H1 (cell line): ENCODE measurements around the gene GATA5. TPM values are rescaled to one million over a fixed set of nuclear protein-coding genes. Genes with fewer than 3 reads are reported as not detected.

Experiments used
- CTCF ChIA-PET: fragments of 300-600 bp; sonication (Branson Sonifier 250); formaldehyde crosslinking; loops from one replicate; lab custom pipeline; 2021; ENCODE audit not compliant: partially characterized antibody; lab: Charles Lee
- POLR2A ChIA-PET: fragments of 300-600 bp; sonication (Branson Sonifier 250); formaldehyde crosslinking; loops from one replicate; lab custom pipeline; 2021; ENCODE audit warnings: inconsistent platforms; ENCODE audit not compliant: partially characterized antibody; lab: Charles Lee
- DNase-seq, 2 experiments: peaks; one replicate each; pipeline versions ENCODE4 v3.0.0 to v3.0.0-alpha.2; 2010 to 2022; ENCODE audit warnings: low spot score in 2 of 2, low read depth in 1 of 2, mixed read lengths in 1 of 2
- FAIRE-seq: peaks from 2 replicates; lab custom pipeline; 2011; peaks lifted over from hg19 to GRCh38; lab: Jason Lieb, UNC
- H2AFZ ChIP-seq: 2 replicates; pipeline ENCODE4 v1.8.1; 2012; ENCODE audit warnings: low read length, inconsistent platforms
- H2AK5ac ChIP-seq: 2 replicates; pipeline ENCODE4 v1.6.1; 2013; ENCODE audit warnings: low read depth, low read length
- H2BK120ac ChIP-seq: replicated peaks from 2 replicates; pipeline ENCODE3; 2013; ENCODE audit warnings: low read depth, low read length, inconsistent platforms
- H2BK12ac ChIP-seq: 2 replicates; pipeline ENCODE4 v1.6.1; 2013; ENCODE audit warnings: low read depth, low read length
- H2BK15ac ChIP-seq: 2 replicates; pipeline ENCODE4 v1.6.1; 2013; ENCODE audit warnings: low read length
- H2BK20ac ChIP-seq: 2 replicates; pipeline ENCODE4 v1.6.1; 2013; ENCODE audit warnings: low read length
- H2BK5ac ChIP-seq: 2 replicates; pipeline ENCODE4 v1.6.1; 2013; ENCODE audit warnings: low read depth, low read length
- H3K14ac ChIP-seq: 2 replicates; pipeline ENCODE4 v1.6.1; 2013; ENCODE audit warnings: inconsistent platforms; ENCODE audit not compliant: insufficient read length
- H3K18ac ChIP-seq: 2 replicates; pipeline ENCODE4 v1.6.1; 2013; ENCODE audit warnings: low read length; ENCODE audit errors: extremely low read depth
- H3K23ac ChIP-seq: 2 replicates; pipeline ENCODE4 v1.6.1; 2013; ENCODE audit warnings: inconsistent platforms; ENCODE audit not compliant: insufficient read length
- H3K23me2 ChIP-seq: 2 replicates; pipeline ENCODE4 v1.6.1; 2013; ENCODE audit warnings: low read depth, low read length
- H3K27ac ChIP-seq: 2 replicates; pipeline ENCODE4 v1.6.1; 2011; ENCODE audit warnings: low read depth, low read length, inconsistent platforms
- H3K27me3 ChIP-seq, 4 experiments: replicated peaks in 1 of 4; 1 replicate in 1 of 4; 2 replicates in 3 of 4; pipeline versions ENCODE4 v1.6.1 to v1.8.1; 2011 to 2013; ENCODE audit warnings: low read length in 3 of 4, mild to moderate bottlenecking in 3 of 4, inconsistent platforms in 2 of 4, mixed read lengths in 2 of 4, moderate library complexity in 1 of 4; ENCODE audit not compliant: control insufficient read depth in 3 of 4, insufficient read depth in 3 of 4; ENCODE audit errors: extremely low read depth in 1 of 4
- H3K36me3 ChIP-seq, 4 experiments: 2 replicates each; pipeline versions ENCODE4 v1.6.1 to v1.8.1; 2011 to 2013; ENCODE audit warnings: mild to moderate bottlenecking in 4 of 4, low read length in 3 of 4, moderate library complexity in 2 of 4, control low read depth in 1 of 4, inconsistent platforms in 1 of 4; ENCODE audit not compliant: insufficient read depth in 4 of 4, control insufficient read depth in 2 of 4
- H3K4ac ChIP-seq: replicated peaks from 2 replicates; pipeline ENCODE3; 2013; ENCODE audit warnings: low read length, low read depth, mixed read lengths, inconsistent platforms; ENCODE audit not compliant: insufficient read length
- H3K4me1 ChIP-seq, 4 experiments: replicated peaks in 1 of 4; 1 replicate in 1 of 4; 2 replicates in 3 of 4; pipeline versions ENCODE4 v1.6.1 to v1.8.1; 2011 to 2013; ENCODE audit warnings: low read length in 3 of 4, inconsistent platforms in 2 of 4, mixed read lengths in 1 of 4; ENCODE audit not compliant: insufficient read depth in 4 of 4, control insufficient read depth in 3 of 4
- H3K4me2 ChIP-seq, 2 experiments: 2 replicates each; pipeline versions ENCODE4 v1.6.1 to v1.8.1; 2011 to 2013; ENCODE audit warnings: low read depth in 2 of 2, low read length in 2 of 2, control low read depth in 1 of 2, inconsistent platforms in 1 of 2, mild to moderate bottlenecking in 1 of 2; ENCODE audit not compliant: insufficient read depth in 1 of 2
- H3K4me3 ChIP-seq, 4 experiments: fragments of 200-600, 300-600 bp in 1 of 4; sonication (generic), shearing (Covaris generic), sonication (Bioruptor Twin) in 1 of 4; 2 replicates each; pipeline versions ENCODE4 v1.5.1 to v1.8.1; 2011 to 2016; ENCODE audit warnings: low read length in 4 of 4, low read depth in 3 of 4, control low read depth in 2 of 4, inconsistent platforms in 2 of 4, mild to moderate bottlenecking in 2 of 4, mixed read lengths in 1 of 4, moderate library complexity in 1 of 4; ENCODE audit not compliant: insufficient read depth in 2 of 4; ENCODE audit errors: extremely low read depth in 1 of 4
- H3K56ac ChIP-seq: replicated peaks from 2 replicates; pipeline ENCODE3; 2013; ENCODE audit warnings: low read depth, mild to moderate bottlenecking, mixed read lengths, low read length, inconsistent platforms; ENCODE audit not compliant: insufficient read length
- H3K79me1 ChIP-seq: 2 replicates; pipeline ENCODE4 v1.6.1; 2013; ENCODE audit warnings: low read depth, low read length, control low read depth
- H3K79me2 ChIP-seq, 2 experiments: 2 replicates each; pipeline versions ENCODE4 v1.6.1 to v1.8.1; 2012 to 2013; ENCODE audit warnings: low read length in 2 of 2, mild to moderate bottlenecking in 2 of 2, inconsistent platforms in 1 of 2; ENCODE audit not compliant: insufficient read depth in 2 of 2, control insufficient read depth in 1 of 2
- H3K9ac ChIP-seq, 4 experiments: replicated peaks in 1 of 4; 1 replicate in 1 of 4; 2 replicates in 3 of 4; pipeline versions ENCODE4 v1.6.1 to v1.8.1; 2011 to 2013; ENCODE audit warnings: low read depth in 3 of 4, low read length in 3 of 4, control low read depth in 2 of 4, mild to moderate bottlenecking in 2 of 4, moderate library complexity in 2 of 4, inconsistent platforms in 1 of 4; ENCODE audit errors: extremely low read depth in 1 of 4
- H3K9me3 ChIP-seq, 2 experiments: 2 replicates each; pipeline versions ENCODE4 v1.6.1 to v1.8.1; 2012 to 2013; ENCODE audit warnings: mild to moderate bottlenecking in 2 of 2, moderate library complexity in 2 of 2, control low read depth in 1 of 2, inconsistent platforms in 1 of 2, low read depth in 1 of 2, low read length in 1 of 2, mixed read lengths in 1 of 2; ENCODE audit not compliant: insufficient read depth in 2 of 2
- H4K20me1 ChIP-seq, 2 experiments: replicated peaks in 1 of 2; 2 replicates each; pipeline versions ENCODE3 to v1.8.1; 2011 to 2013; ENCODE audit warnings: inconsistent platforms in 2 of 2, low read length in 2 of 2, mild to moderate bottlenecking in 1 of 2; ENCODE audit not compliant: insufficient read depth in 2 of 2, control insufficient read depth in 1 of 2
- H4K5ac ChIP-seq: 2 replicates; pipeline ENCODE4 v1.6.1; 2013; ENCODE audit warnings: low read length, low read depth, mixed read lengths, inconsistent platforms; ENCODE audit not compliant: insufficient read length
- H4K8ac ChIP-seq: 2 replicates; pipeline ENCODE4 v1.8.0; 2013; ENCODE audit warnings: mild to moderate bottlenecking, moderate library complexity, low read length, inconsistent platforms; ENCODE audit not compliant: insufficient read depth; ENCODE audit errors: extremely low read depth
- H4K91ac ChIP-seq: replicated peaks from 2 replicates; pipeline ENCODE3; 2013; ENCODE audit warnings: low read length, mixed read lengths, inconsistent platforms; ENCODE audit not compliant: insufficient read length
- CBX8 ChIP-seq: fragments of 300-800, 300-1000 bp; sonication (generic); IDR thresholded peaks from 2 replicates; pipeline ENCODE4 v1.7.1; 2016; ENCODE audit warnings: low read depth, low read length, borderline replicate concordance
- JUN ChIP-seq: IDR thresholded peaks from 2 replicates; pipeline ENCODE4 v1.6.1; 2011; ENCODE audit warnings: low read depth, mild to moderate bottlenecking, improper control_type of control experiment, low read length
- NANOG ChIP-seq: IDR thresholded peaks from 2 replicates; pipeline ENCODE4 v1.6.1; 2011; ENCODE audit warnings: low read length, low read depth, mild to moderate bottlenecking, inconsistent platforms; ENCODE audit not compliant: insufficient read depth, poor library complexity, severe bottlenecking
- PHF8 ChIP-seq: fragments of 200-600 bp; sonication (generic); conservative IDR thresholded peaks from 2 replicates; pipeline ENCODE4 v1.7.1; 2012; ENCODE audit warnings: low read depth, mild to moderate bottlenecking, inconsistent platforms, low read length, moderate library complexity
- POLR2AphosphoS5 ChIP-seq: IDR thresholded peaks from 2 replicates; pipeline ENCODE4 v1.6.1; 2011; ENCODE audit warnings: low read depth, low read length
- RBBP5 ChIP-seq: IDR thresholded peaks from 2 replicates; pipeline ENCODE4 v1.7.1; 2012; ENCODE audit warnings: low read depth, mild to moderate bottlenecking, inconsistent platforms, low read length, moderate library complexity, borderline replicate concordance
- RFX5 ChIP-seq: IDR thresholded peaks from 2 replicates; pipeline ENCODE4 v1.6.1; 2011; ENCODE audit warnings: low read depth, low read length, improper control_type of control experiment, borderline replicate concordance
- RXRA ChIP-seq: IDR thresholded peaks from 2 replicates; pipeline ENCODE4 v1.6.1; 2011; ENCODE audit warnings: low read depth, mild to moderate bottlenecking, low read length, moderate library complexity; ENCODE audit not compliant: insufficient read depth
- SIN3A ChIP-seq, 2 experiments: IDR thresholded peaks in 1 of 2; conservative IDR thresholded peaks in 1 of 2; 2 replicates each; pipeline ENCODE4 v1.6.1; 2011 to 2012; ENCODE audit warnings: low read length in 2 of 2, improper control_type of control experiment in 1 of 2, low read depth in 1 of 2, mild to moderate bottlenecking in 1 of 2
- SP2 ChIP-seq: IDR thresholded peaks from 2 replicates; pipeline ENCODE4 v1.6.1; 2012; ENCODE audit warnings: mild to moderate bottlenecking, low read length, inconsistent platforms
- TAF1 ChIP-seq: IDR thresholded peaks from 2 replicates; pipeline ENCODE4 v1.6.1; 2011; ENCODE audit warnings: mild to moderate bottlenecking, low read depth, low read length
- YY1 ChIP-seq: IDR thresholded peaks from 2 replicates; pipeline ENCODE4 v1.6.1; 2011; ENCODE audit warnings: low read depth, mild to moderate bottlenecking, low read length
- WGBS, 2 experiments: shearing (Covaris generic) in 1 of 2; methylation state at CpG; one replicate each; pipeline versions ENCODE4 v1.1.6 to v1.1.7; 2013 to 2015; ENCODE audit warnings: low lambda C conversion rate in 2 of 2, mixed read lengths in 2 of 2, inconsistent platforms in 1 of 2, low coverage in 1 of 2, missing lambda C conversion rate in 1 of 2; ENCODE audit not compliant: insufficient replicate concordance in 2 of 2, insufficient coverage in 1 of 2, insufficient read length in 1 of 2; ENCODE audit errors: extremely low coverage in 1 of 2, missing lambda C conversion rate in 1 of 2; 5-methylcytosine and 5-hydroxymethylcytosine counted together
- polyA plus RNA-seq, 7 experiments: library from polyadenylated mRNA; depleted of rRNA in 3 of 7; stranded (reverse) in 5 of 7; unstranded in 2 of 7; fragments of >200 nt in 5 of 7; fragments of 200-250 nt in 2 of 7; gene quantifications; 1 replicate in 5 of 7; 2 replicates in 1 of 7; 4 replicates in 1 of 7; pipeline versions ENCODE4 v1.2.1 to v1.2.3, GENCODE V29; 2011 to 2013; ENCODE audit warnings: missing spikeins in 2 of 7, mixed read lengths in 2 of 7
- total RNA-seq: library from RNA; stranded (reverse); fragmentation: NEBNext Ultra II Directional; extraction: Animal tissue kit (Norgen Biotek cat#: 25700); gene quantifications from 2 replicates; pipeline ENCODE4 v1.2.1, GENCODE V29; 2021
- TF ChIP-seq, protein P1 (sequence below): IDR thresholded peaks from 2 replicates; pipeline ENCODE4 v1.6.1; 2012; ENCODE audit warnings: inconsistent platforms

Gene GATA5
- total and polyA plus RNA-seq, 2 of the 8 experiments (the other 6 are each of a cell fraction or from before 2014, with no cell fraction given), result 0.08 to 0.11 TPM

DNA sequence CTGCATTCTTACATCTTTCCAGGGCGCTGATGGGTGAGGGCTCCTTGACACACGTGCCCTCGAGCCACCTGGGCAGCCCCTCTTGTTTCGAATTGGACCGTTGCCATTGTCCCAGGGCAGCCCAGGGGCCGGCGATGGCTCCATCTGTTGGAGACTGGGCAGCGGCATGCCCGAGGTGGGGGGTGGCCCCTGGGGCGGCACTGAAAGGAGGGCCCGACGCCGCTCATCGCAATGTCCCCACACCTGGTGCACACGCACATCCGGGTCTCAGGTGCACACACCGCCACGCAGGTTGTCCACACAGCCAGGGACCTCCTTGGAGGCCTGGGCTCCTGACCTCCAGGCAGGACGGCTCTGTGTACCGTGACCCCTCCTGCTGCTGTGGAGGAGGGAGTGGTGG is 18.0 kb downstream of the GATA5 start:
- H4K5ac ChIP-seq, result no peak overlapping the region
- no peaks in the 10 kb centered on the region for H3K9me3 ChIP-seq
- H3K23ac ChIP-seq, result no peak overlapping the region
- H3K79me2 ChIP-seq, result no peaks in the 10 kb centered on the region
- H3K56ac ChIP-seq, result no peak overlapping the region
- H2BK15ac ChIP-seq, result peak overlapping the region; percentile 95; the same call in 1 of the 2 replicates
- peak overlapping the region; percentile 30 for H4K91ac ChIP-seq
- no peak overlapping the region for H3K4ac ChIP-seq
- no peaks in the 10 kb centered on the region; the same call in 1 of the 2 replicates for H3K79me1 ChIP-seq
- ChIA-PET CTCF (no interaction called here), POLR2A (no interaction called here)
- no peaks in the 10 kb centered on the region for H3K27me3 ChIP-seq
- no peaks in the 10 kb centered on the region for H3K36me3 ChIP-seq
- no peak overlapping the region for H3K9ac ChIP-seq
- no peak overlapping the region for H2AK5ac ChIP-seq
- H3K23me2 ChIP-seq, result no peaks in the 10 kb centered on the region
- DNase-seq (no peak), FAIRE-seq (no peak)
- H2BK5ac ChIP-seq, result 0 out of 2 replicates have a peak overlapping the region, but pooled peaks have one; percentile 16
- H4K8ac ChIP-seq, result peak overlapping the region; percentile 57
- peaks cover 0 to 8% (median 2%) of the 10 kb centered on the region in 4 experiments; a peak in 1 of 7 replicates for H3K4me1 ChIP-seq
- H3K27ac ChIP-seq, result no peak overlapping the region
- no peak overlapping the region for H3K4me2 ChIP-seq
- H2BK120ac ChIP-seq, result no peak overlapping the region
- H2BK12ac ChIP-seq, result peak overlapping the region; percentile 87; the same call in 1 of the 2 replicates
- H4K20me1 ChIP-seq, result peaks cover 0 to 2% of the 10 kb centered on the region in 2 experiments
- H3K4me3 ChIP-seq, result no peak overlapping the region
- H3K18ac ChIP-seq, result peak overlapping the region; percentile 78; the same call in 1 of the 2 replicates
- H3K14ac ChIP-seq, result no peak overlapping the region
- H2BK20ac ChIP-seq, result peak overlapping the region; percentile 80; the same call in 1 of the 2 replicates
- 96% methylated on average over 13 of the region's 20 CpGs; no CpG with 5 or more reads in 1 of the 2 experiments for WGBS, 2 experiments
- no peak overlapping the region for H2AFZ ChIP-seq
- TF ChIP-seq RXRA (no peak), POLR2AphosphoS5 (no peak), YY1 (no peak), PHF8 (no peak), NANOG (no peak), JUN (no peak), CBX8 (no peak), SIN3A (conservative IDR thresholded peaks at IDR 0.05 in 1 of 2, IDR thresholded peaks at IDR 0.05 in 1 of 2; ENCODE audit: low read depth in 1 of 2, low read length in 2 of 2) (no peak), RBBP5 (no peak), SP2 (no peak), TAF1 (no peak), RFX5 (no peak)
- TF ChIP-seq, protein P1, sequence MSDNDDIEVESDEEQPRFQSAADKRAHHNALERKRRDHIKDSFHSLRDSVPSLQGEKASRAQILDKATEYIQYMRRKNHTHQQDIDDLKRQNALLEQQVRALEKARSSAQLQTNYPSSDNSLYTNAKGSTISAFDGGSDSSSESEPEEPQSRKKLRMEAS, result no peak
